GM18870 (cell line): ENCODE results near the gene MINDY2.
"Not testable (repeated sequence)": the region's sequence is repeated elsewhere in the genome, so short reads cannot be mapped to it uniquely, and the experiment has no call there.

Experiments used
- ATAC-seq: cut with Tn5 transposase; IDR thresholded peaks from one replicate; pipeline ENCODE4 v1.9.1; 2021; ENCODE audit warnings: moderate library complexity; ENCODE audit not compliant: unreplicated experiment

The MINDY2 gene

GRCh38 chr15:58877999-58878825 lies 107.1 kb downstream of the MINDY2 start:
- no peak for ATAC-seq

GRCh38 chr15:58880320-58880719 lies 109.2 kb downstream of the MINDY2 start:
- ATAC-seq = no peak

DNA sequence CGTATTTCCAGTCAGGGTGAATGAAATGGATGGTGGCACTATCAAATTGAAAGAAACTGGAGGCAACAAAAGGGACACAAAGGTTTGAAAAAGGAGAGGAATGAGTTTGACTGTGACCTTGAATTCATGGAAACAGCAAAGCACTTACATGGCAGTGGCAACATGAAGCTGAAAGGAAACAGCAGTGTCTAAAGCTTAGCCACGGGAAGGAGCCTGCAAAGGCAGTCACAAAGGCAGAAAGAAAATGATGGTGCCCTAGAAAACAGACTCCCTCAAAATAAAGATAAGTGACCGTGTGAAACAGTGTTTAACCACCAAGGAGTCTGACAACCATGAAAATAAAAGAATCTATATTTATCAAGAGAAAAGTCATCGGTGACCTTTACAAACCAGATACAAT lies 111.1 kb downstream of the MINDY2 start:
- no peak for ATAC-seq

GRCh38 chr15:58883926-58884325 lies 112.8 kb downstream of the MINDY2 start:
- not testable (repeated sequence) for ATAC-seq

DNA sequence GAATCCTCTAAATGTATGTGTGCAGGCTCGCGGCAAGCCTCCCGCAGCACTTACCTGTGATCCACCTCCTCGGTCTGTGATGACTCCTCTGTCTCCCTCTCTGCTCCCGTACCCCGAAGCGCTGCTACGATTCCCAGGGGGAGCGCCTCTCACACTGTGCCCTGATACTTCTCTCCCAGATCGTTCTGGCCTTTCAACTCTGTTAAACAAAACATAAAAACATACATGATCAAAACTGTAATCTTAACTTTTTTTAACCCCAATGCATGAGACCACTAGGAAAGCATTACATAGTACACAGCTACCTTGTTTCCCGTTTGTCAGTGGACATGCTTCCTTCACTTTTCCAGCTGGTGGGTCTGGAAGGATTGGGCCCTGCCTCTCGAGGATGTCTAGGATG lies 115.8 kb downstream of the MINDY2 start:
- no peak for ATAC-seq

DNA sequence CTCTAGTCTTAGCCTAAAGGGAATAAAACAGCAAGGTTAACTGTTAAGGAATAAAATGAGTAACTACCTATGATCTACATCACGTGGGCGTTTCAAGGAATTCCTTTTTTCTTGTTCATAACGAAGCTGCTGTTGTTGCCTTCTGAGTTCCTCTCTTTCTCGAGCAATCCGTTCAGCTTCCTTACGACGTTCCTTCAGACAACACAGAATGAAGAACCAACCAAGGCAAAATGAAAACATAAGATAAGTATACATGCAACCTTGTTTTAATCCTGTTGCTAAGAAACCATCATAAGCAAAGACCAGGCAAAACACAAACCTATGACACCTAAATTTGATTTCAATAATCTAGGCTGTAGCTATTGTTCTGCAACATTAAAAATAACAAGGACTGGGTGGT lies 118.3 kb downstream of the MINDY2 start:
- ATAC-seq = no peak

GRCh38 chr15:58898150-58898680 lies 127.1 kb downstream of the MINDY2 start:
- ATAC-seq = no peak

GRCh38 chr15:58900631-58901030 lies 129.5 kb downstream of the MINDY2 start:
- ATAC-seq = no peak

DNA sequence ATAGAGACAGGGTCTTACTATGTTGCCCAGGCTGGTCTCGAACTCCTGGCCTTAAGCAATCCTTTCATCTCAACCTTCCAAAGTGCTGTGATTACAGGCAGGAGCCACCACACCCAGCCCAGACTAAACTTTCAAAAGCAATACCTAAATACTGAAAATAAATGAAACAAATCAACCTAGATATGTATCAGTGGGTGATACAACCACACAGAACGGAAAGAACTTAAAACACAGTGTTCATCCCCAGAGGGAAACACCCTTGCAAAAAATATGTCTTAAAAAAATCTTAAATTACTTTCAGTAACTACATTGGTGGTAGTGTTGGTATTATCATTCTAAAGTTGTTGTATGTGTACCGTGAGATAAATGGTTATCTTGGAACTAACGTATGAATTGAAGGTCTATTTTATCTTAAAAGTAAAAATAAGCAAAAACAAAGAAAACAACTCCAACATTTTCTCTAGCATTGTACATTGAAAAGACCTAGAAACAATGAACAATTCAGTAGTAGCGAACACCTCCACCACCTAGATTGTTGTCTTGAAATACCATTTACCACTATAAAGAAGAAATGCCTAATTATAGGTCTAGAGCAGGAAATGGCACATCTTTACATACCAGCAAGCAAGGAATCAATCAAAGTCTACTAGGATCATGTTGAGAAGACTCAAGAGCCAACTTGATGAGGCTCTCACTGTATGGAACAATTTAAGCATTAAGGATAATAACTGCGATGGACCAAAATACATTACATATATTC lies 137.6 kb downstream of the MINDY2 start:
- no peak for ATAC-seq

DNA sequence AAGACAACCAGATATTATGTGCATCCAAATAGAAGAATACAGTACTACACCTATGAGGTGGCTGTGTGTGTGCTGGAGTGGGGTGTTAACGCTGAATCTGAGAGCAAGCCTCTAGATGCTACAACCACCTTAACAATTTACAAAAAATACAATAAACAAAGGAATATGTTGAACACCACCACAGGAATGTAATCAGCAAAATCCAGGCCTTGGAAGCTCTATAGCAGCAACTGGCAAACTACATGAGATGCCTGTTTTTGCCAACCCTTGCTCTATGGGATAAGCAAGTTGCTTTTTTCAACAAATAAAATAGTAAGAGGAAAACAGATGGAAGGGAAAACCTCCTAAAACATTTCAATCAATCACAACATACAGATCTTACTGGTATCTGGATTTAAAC lies 138.5 kb downstream of the MINDY2 start:
- no peak for ATAC-seq

DNA sequence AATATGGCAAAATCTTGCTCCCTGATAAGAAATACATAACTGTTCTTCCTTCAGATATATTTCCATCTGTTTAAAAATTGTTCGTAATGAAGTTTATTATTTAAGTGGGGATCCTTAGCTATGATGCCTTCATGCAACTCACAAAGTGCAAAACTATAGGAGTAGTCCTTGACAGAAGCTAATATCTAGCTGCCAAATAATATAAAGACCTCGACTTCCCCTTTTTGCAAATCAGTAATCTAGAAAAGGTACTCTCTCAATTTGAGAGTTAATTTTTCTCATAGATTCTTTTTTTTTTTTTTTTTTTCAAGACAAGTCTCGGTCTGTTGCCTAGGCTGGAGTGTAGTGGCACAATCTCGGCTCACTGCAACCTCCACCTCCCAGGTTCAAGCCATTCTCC lies 139.4 kb downstream of the MINDY2 start:
- no peak for ATAC-seq
